IMR-90 (cell line): ENCODE data around the gene OR5AL1.

ENCODE experiments used
- CEBPB ChIP-seq: IDR thresholded peaks from 2 replicates; pipeline ENCODE4 v1.6.1; 2012; ENCODE audit warnings: low read depth, low read length, improper control_type of control experiment
- FOS ChIP-seq: fragments of 150-350 bp; IDR thresholded peaks from 2 replicates; pipeline ENCODE4 v1.6.1; 2016; ENCODE audit warnings: low read depth, low read length
- MAFK ChIP-seq: IDR thresholded peaks from 2 replicates; pipeline ENCODE4 v1.6.1; 2012; ENCODE audit warnings: low read depth, low read length, improper control_type of control experiment
- MXI1 ChIP-seq: IDR thresholded peaks from 2 replicates; pipeline ENCODE4 v1.6.1; 2012; ENCODE audit warnings: low read depth, mild to moderate bottlenecking, low read length, moderate library complexity, borderline replicate concordance
- NFE2L2 ChIP-seq: fragments of 150-350 bp; IDR thresholded peaks from 2 replicates; pipeline ENCODE4 v1.6.1; 2016; ENCODE audit warnings: low read depth, mild to moderate bottlenecking, low read length
- POLR2A ChIP-seq: IDR thresholded peaks from 2 replicates; pipeline ENCODE4 v1.6.1; 2012; ENCODE audit warnings: mild to moderate bottlenecking, low read depth, low read length
- RAD21 ChIP-seq: IDR thresholded peaks from 2 replicates; pipeline ENCODE4 v1.6.1; 2012; ENCODE audit warnings: low read length, improper control_type of control experiment
- SMC3 ChIP-seq: fragments of 150-350 bp; IDR thresholded peaks from 2 replicates; pipeline ENCODE4 v1.6.1; 2016; ENCODE audit warnings: low read depth, mild to moderate bottlenecking, antibody characterized with exemption, low read length, moderate library complexity
- TF ChIP-seq, protein P1 (sequence below): fragments of 150-350 bp; IDR thresholded peaks from 2 replicates; pipeline ENCODE4 v1.6.1; 2017; ENCODE audit warnings: mild to moderate bottlenecking, antibody characterized with exemption, low read length, low read depth
- TF ChIP-seq, protein P2 (sequence below): conservative IDR thresholded peaks from 2 replicates; pipeline ENCODE4 v1.5.1; 2012; ENCODE audit warnings: mild to moderate bottlenecking, low read depth, low read length, improper control_type of control experiment

DNA sequence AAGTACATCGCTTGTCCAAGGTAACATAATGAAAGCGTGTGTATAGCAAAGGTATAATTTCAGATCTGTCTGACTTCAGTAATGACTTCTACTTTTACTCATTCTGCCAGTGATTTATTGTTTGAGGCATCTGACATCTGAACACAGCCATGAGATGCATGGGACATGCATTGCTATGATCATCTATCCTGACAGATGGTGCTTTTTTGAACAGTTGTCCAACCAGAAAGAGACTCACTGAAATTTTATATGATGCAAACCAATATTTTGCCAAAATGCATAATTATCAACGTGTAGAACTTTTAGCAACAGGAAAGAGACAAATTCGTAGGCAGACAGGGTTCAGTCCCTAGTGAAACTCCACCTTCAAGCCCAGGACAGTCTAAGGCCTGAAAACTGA lies 41.0 kb downstream of the OR5AL1 start:
- no peak for TF ChIP-seq MXI1
- no peak for TF ChIP-seq RAD21
- TF ChIP-seq, protein P1, sequence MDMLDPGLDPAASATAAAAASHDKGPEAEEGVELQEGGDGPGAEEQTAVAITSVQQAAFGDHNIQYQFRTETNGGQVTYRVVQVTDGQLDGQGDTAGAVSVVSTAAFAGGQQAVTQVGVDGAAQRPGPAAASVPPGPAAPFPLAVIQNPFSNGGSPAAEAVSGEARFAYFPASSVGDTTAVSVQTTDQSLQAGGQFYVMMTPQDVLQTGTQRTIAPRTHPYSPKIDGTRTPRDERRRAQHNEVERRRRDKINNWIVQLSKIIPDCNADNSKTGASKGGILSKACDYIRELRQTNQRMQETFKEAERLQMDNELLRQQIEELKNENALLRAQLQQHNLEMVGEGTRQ = no peak
- TF ChIP-seq FOS = no peak
- TF ChIP-seq CEBPB = no peak
- TF ChIP-seq, protein P2, sequence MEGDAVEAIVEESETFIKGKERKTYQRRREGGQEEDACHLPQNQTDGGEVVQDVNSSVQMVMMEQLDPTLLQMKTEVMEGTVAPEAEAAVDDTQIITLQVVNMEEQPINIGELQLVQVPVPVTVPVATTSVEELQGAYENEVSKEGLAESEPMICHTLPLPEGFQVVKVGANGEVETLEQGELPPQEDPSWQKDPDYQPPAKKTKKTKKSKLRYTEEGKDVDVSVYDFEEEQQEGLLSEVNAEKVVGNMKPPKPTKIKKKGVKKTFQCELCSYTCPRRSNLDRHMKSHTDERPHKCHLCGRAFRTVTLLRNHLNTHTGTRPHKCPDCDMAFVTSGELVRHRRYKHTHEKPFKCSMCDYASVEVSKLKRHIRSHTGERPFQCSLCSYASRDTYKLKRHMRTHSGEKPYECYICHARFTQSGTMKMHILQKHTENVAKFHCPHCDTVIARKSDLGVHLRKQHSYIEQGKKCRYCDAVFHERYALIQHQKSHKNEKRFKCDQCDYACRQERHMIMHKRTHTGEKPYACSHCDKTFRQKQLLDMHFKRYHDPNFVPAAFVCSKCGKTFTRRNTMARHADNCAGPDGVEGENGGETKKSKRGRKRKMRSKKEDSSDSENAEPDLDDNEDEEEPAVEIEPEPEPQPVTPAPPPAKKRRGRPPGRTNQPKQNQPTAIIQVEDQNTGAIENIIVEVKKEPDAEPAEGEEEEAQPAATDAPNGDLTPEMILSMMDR = no peak
- no peak for TF ChIP-seq MAFK
- TF ChIP-seq SMC3 = no peak
- TF ChIP-seq POLR2A = no peak
- TF ChIP-seq NFE2L2 = no peak
